ENCODE results near the gene GINS1. TPM values are rescaled to one million over a fixed set of nuclear protein-coding genes. Genes with fewer than 3 reads are reported as not detected.

The GINS1 gene
- total RNA-seq, 4 donors from 2014 or later: 0.31 to 1.2 (median 1.2) TPM; not detected in 1

- no peaks in the 10 kb centered on the region for H3K27me3 ChIP-seq
- no peak overlapping the region for H3K4me3 ChIP-seq
- no peaks in the 10 kb centered on the region for H3K4me1 ChIP-seq
- no peak for ATAC-seq
- no peak for TF ChIP-seq CTCF (IDR thresholded peaks at IDR 0.05)
- TF ChIP-seq POLR2A (IDR thresholded peaks at IDR 0.05): no peak
- TF ChIP-seq POLR2AphosphoS5 (IDR thresholded peaks at IDR 0.05): no peak
- no peak for TF ChIP-seq EP300 (IDR thresholded peaks at IDR 0.05)
- no peak overlapping the region for H3K27ac ChIP-seq
- WGBS, 2 donors (ENCODE audit: low coverage in 1 of 2): 50 to 94% methylated on average over 2 of the region's 20 CpGs
- H3K9me3 ChIP-seq: no peaks in the 10 kb centered on the region
- peaks cover 0 to 54% of the 10 kb centered on the region in 2 donors for H3K36me3 ChIP-seq
Measured at GRCh38 chr20:25459111-25459830, 51.8 kb downstream of the GINS1 start.

- no peak overlapping the region for H3K27ac ChIP-seq
- no peaks in the 10 kb centered on the region for H3K4me1 ChIP-seq
- H3K36me3 ChIP-seq: peaks cover 0 to 54% of the 10 kb centered on the region in 2 donors
- WGBS, 2 donors (ENCODE audit: low coverage in 1 of 2): 90 to 93% methylated on average over 3 to 4 of the region's 12 CpGs
- H3K9me3 ChIP-seq: no peaks in the 10 kb centered on the region
- no peak overlapping the region for H3K4me3 ChIP-seq
- ATAC-seq: no peak
- no peak for TF ChIP-seq POLR2A (IDR thresholded peaks at IDR 0.05)
- TF ChIP-seq CTCF (IDR thresholded peaks at IDR 0.05): no peak
- no peak for TF ChIP-seq POLR2AphosphoS5 (IDR thresholded peaks at IDR 0.05)
- no peak for TF ChIP-seq EP300 (IDR thresholded peaks at IDR 0.05)
- no peaks in the 10 kb centered on the region for H3K27me3 ChIP-seq
Measured at GRCh38 chr20:25459916-25460535, 52.6 kb downstream of the GINS1 start.

- Histone ChIP-seq H3K27me3 (no peaks in the 10 kb centered on the region), H3K4me1 (no peaks in the 10 kb centered on the region), H3K36me3 (peaks cover 0 to 54% of the 10 kb centered on the region in 2 donors), H3K9me3 (no peaks in the 10 kb centered on the region), H3K27ac (peak overlapping the region in 1 of 4 donors; percentile 3), H3K4me3 (no peak overlapping the region)
- 82 to 90% methylated on average over 4 to 5 of the region's 19 CpGs for WGBS, 2 donors (ENCODE audit: low coverage in 1 of 2)
- ATAC-seq: no peak
- TF ChIP-seq POLR2AphosphoS5 (IDR thresholded peaks at IDR 0.05) (no peak), POLR2A (IDR thresholded peaks at IDR 0.05) (no peak), CTCF (IDR thresholded peaks at IDR 0.05) (no peak), EP300 (IDR thresholded peaks at IDR 0.05) (no peak)
Measured at GRCh38 chr20:25460566-25461280, 53.2 kb downstream of the GINS1 start.

- H3K4me1 ChIP-seq: no peaks in the 10 kb centered on the region
- TF ChIP-seq EP300 (IDR thresholded peaks at IDR 0.05): no peak
- no peak for TF ChIP-seq POLR2AphosphoS5 (IDR thresholded peaks at IDR 0.05)
- no peak for TF ChIP-seq CTCF (IDR thresholded peaks at IDR 0.05)
- no peak for TF ChIP-seq POLR2A (IDR thresholded peaks at IDR 0.05)
- peak overlapping the region in 1 of 4 donors; percentile 3 for H3K27ac ChIP-seq
- H3K27me3 ChIP-seq: no peaks in the 10 kb centered on the region
- WGBS, 2 donors (ENCODE audit: low coverage in 1 of 2): 87 to 100% methylated on average over 1 to 3 of the region's 9 CpGs
- H3K4me3 ChIP-seq: no peak overlapping the region
- peaks cover 0 to 58% of the 10 kb centered on the region in 2 donors for H3K36me3 ChIP-seq
- H3K9me3 ChIP-seq: no peaks in the 10 kb centered on the region
- ATAC-seq: no peak
Measured at GRCh38 chr20:25461281-25461650, 53.8 kb downstream of the GINS1 start.
